ENCODE measurements around the gene ERVK3-1. TPM values are rescaled to one million over a fixed set of nuclear protein-coding genes. Genes with fewer than 3 reads are reported as not detected.

Gene ERVK3-1
- polyA plus RNA-seq, 2 of the 4 experiments (the other 2 are of a cell fraction): 109 to 142 TPM

GRCh38 chr19:58350001-58350861 lies 45.1 kb downstream of the ERVK3-1 start (continued):
- no peak for TF ChIP-seq REST (IDR thresholded peaks at IDR 0.05)
- TF ChIP-seq RNF2 (IDR thresholded peaks at IDR 0.05; ENCODE audit: borderline replicate concordance, low read depth): no peak
- TF ChIP-seq PHF8 (IDR thresholded peaks at IDR 0.05; ENCODE audit: borderline replicate concordance, low read depth): no peak
- TF ChIP-seq MAFK (IDR thresholded peaks at IDR 0.05; ENCODE audit: partially characterized antibody): no peak
- no peak for TF ChIP-seq ZC3H11A (IDR thresholded peaks at IDR 0.05)
- TF ChIP-seq HOXB5 (CRISPR knock-in tag; IDR thresholded peaks at IDR 0.05): no peak

- Histone ChIP-seq H3K9me3 (peaks cover 9% of the 10 kb centered on the region; the same call in 1 of the 3 replicates), H3K27ac (no peak overlapping the region), H3K4me2 (no peak overlapping the region), H3K4me3 (no peak overlapping the region), H3K4me1 (0 out of 3 replicates have a peak, but pooled peaks cover 8% of the 10 kb centered on the region)
- TF ChIP-seq BCL3 (IDR thresholded peaks at IDR 0.05) (no peak), CHD4 (IDR thresholded peaks at IDR 0.05; ENCODE audit: borderline replicate concordance) (no peak), NPAS2 (CRISPR knock-in tag; IDR thresholded peaks at IDR 0.05; ENCODE audit: borderline replicate concordance) (no peak), MYC (IDR thresholded peaks at IDR 0.05; ENCODE audit: borderline replicate concordance, low read length) (no peak), TP53 (CRISPR knock-in tag; IDR thresholded peaks at IDR 0.05) (no peak)
- FAIRE-seq (no peak), ATAC-seq (no peak), DNase-seq (ENCODE audit: low read depth in 1 of 2, low spot score in 1 of 2) (no peak)
- POLR2A ChIA-PET: interaction anchor here (1.4 to 3.4 kb wide), 2 partner anchors 11 kb away, joined by 3 to 13 read pairs; partner anchors contain the start of gene ZNF497
- CTCF ChIA-PET: no interaction called here
- 89% methylated on average over 33 of the region's 34 CpGs for WGBS (ENCODE audit: missing lambda C conversion rate)
These were observed 45.8 kb downstream of the ERVK3-1 start for GRCh38 chr19:58350871-58351557.

- POLR2A ChIA-PET: interaction anchor here (3.4 kb wide), 1 partner anchor 11 kb away, joined by 13 read pairs; the partner anchor contains the start of gene ZNF497
These were observed 46.3 kb downstream of the ERVK3-1 start for GRCh38 chr19:58351558-58351878.

More at GRCh38 chr19:58351558-58351878, 46.3 kb downstream of the ERVK3-1 start:
- WGBS (ENCODE audit: missing lambda C conversion rate): 90% methylated on average over 9 of the region's 9 CpGs
- ATAC-seq: no peak
- no peak for DNase-seq (ENCODE audit: low read depth in 1 of 2, low spot score in 1 of 2)
- no peak for FAIRE-seq
- Histone ChIP-seq H3K4me1 (0 out of 3 replicates have a peak, but pooled peaks cover 8% of the 10 kb centered on the region), H3K4me3 (no peak overlapping the region), H3K27ac (no peak overlapping the region), H3K4me2 (no peak overlapping the region), H3K9me3 (peaks cover 6% of the 10 kb centered on the region; the same call in 1 of the 3 replicates)
- CTCF ChIA-PET: no interaction called here
- TF ChIP-seq HDAC2 (IDR thresholded peaks at IDR 0.05) (no peak), FOSB (CRISPR knock-in tag; IDR thresholded peaks at IDR 0.05) (no peak), EHMT2 (IDR thresholded peaks at IDR 0.05; ENCODE audit: low read depth) (no peak), HMGXB4 (CRISPR knock-in tag; IDR thresholded peaks at IDR 0.05; ENCODE audit: borderline replicate concordance) (no peak), HOXA7 (CRISPR knock-in tag; IDR thresholded peaks at IDR 0.05) (no peak)
